GM21717 (cell line): ENCODE measurements around the gene PTOV1.
A peak's percentile ranks its signal among the peaks of the same experiment; 100 is the strongest.

Experiments
- ATAC-seq: cut with Tn5 transposase; IDR thresholded peaks from one replicate; pipeline ENCODE4 v1.9.1; 2021; ENCODE audit warnings: mild to moderate bottlenecking, moderate library complexity; ENCODE audit not compliant: unreplicated experiment

Gene PTOV1

GRCh38 chr19:49840736-49841249 is 10.2 kb upstream of the PTOV1 start:
- no peak for ATAC-seq

DNA sequence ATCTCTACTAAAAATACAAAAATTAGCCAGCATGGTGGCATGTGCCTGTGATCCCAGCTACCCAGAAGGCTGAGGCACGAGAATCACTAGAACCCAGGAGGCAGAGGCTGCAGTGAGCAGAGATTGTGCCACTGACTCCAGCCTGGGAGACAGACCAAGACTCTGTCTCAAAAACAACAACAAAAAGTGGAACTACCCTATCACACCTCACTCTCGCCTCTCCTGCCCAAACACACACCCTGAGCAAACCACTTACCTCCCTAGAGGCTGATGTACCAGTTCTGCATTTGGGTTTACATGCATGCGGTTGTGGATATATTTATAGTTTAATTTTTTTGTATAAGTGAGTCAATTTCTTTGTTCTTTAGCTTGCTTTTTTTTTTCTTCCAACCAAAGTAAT is 7.7 kb upstream of the PTOV1 start:
- no peak for ATAC-seq

GRCh38 chr19:49844138-49845095 is 6.5 kb upstream of the PTOV1 start:
- no peak for ATAC-seq

DNA sequence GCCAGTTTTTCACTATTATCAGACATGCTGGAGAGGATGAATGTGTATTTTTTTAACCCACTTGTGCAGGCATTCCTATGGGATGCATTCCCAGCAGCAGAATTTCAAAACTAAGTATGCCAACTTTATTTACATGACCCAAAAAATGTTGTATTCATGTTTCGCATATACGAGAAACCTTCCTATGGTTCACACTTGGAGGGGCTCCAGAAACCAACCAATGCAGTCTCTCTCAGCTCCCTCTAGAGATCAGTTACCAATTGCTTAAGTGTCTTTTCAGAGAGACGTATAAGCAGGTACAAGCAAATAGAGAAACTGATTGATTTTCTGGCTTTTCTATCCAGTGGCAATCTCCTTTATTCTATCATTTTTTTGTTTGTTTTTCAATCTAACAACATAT is 5.5 kb upstream of the PTOV1 start:
- no peak for ATAC-seq

DNA sequence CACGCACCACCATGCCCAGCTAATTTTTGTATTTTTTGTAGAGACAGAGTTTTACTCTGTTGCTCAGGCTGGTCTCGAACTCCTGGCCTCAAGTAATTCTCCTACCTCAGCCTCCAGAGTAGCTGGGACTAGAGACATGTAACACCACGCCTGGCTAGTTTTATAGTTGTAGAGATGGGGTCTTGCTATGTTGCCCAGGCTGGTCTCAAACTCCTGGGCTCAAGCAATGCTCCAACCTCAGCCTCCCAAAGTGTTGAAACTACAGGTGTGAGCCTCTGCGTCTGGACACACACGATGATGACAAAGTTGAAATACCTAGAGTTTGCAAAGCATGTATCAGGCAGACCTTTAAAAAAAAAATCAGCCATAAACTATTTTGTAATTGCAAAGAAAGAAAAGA is 4.6 kb upstream of the PTOV1 start:
- no peak for ATAC-seq

DNA sequence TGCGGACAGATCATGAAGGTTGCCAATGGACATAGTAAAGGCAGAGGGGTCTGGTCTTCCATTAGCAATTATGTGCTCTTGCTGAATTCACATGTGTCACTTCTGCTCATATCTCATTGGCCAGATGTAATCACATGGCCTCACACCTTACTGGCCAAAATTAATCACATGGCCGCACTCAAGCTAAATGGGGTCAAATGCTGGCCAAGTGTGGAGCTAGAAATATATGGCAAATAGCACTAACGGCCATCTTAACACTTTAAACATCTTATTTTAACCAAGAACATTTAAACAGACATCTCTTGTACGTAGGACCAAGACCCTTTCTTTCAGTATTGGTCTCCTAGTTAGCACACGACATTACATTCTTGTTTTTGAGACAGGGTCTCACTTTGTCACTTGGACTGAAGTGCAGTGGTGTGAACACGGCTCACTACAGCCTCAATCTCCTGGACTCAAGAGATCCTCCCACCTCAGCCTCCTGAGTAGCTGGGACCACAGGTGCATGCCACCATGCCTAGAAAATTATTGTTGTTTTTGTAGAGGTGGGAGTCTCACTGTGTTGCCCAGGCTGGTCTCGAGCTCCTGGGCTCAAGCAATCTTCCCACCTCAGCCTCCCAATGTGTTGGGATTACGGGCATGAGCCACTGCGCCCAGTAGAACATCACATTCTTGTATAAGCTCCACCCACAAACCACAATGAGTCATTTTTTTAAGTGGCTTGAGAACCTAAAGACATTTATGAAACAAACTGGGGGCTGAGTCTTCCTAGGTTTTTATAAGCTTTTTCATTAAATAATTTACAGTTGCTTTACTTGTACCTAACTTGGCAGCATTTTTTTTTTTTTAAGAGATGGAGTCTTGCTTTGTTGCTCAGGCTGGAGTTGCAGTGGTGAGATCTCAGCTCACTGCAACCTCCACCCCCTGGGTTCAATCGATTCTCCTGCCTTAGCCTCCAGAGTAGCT is 2.9 kb upstream of the PTOV1 start:
- no peak for ATAC-seq

GRCh38 chr19:49848938-49849337 is 2.0 kb upstream of the PTOV1 start:
- no peak for ATAC-seq

GRCh38 chr19:49849433-49850220 is 1.3 kb upstream of the PTOV1 start:
- ATAC-seq: no peak

DNA sequence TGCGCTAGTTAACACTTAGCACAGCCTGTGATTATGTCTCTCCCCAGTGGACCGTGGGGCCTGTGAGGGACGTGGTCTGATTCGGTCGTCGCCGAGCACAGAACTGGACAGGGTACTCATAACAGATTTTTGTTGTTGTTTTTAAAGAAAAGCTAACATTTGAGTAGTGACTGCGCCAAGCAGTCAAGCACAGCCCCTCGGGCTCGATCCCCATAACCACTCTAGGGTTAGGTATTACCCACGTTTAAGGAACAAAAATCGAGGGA is 805 bp upstream of the PTOV1 start:
- peak; percentile 5 for ATAC-seq

- no peak for ATAC-seq
Observed at GRCh38 chr19:49851456-49852259, 699 bp downstream of the PTOV1 start.

DNA sequence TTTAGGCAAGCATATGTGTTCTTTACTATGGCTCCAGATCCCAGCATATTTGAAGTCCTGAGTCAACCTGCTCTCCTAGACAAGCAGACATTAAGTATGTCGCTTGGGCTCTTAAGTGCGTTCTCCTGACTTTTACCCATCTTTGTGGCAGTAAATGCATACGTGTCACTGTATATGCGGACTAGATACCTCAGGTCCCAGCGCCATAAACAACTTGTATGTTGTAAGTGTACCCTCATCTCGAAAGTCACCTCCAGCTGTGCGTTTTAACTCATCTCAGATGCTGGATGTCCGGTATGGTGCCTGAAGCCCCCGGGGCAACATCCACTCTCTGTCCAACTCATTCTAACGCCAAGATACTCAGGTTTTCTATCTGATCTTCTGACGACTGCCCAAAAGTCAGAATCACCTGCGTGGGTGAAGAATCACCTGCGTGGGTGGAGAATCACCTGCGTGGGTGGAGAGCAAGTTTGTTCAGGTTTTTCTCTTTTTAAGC is 1.7 kb downstream of the PTOV1 start:
- ATAC-seq: no peak

- no peak for ATAC-seq
Observed at GRCh38 chr19:49853852-49854377, 3.0 kb downstream of the PTOV1 start.

DNA sequence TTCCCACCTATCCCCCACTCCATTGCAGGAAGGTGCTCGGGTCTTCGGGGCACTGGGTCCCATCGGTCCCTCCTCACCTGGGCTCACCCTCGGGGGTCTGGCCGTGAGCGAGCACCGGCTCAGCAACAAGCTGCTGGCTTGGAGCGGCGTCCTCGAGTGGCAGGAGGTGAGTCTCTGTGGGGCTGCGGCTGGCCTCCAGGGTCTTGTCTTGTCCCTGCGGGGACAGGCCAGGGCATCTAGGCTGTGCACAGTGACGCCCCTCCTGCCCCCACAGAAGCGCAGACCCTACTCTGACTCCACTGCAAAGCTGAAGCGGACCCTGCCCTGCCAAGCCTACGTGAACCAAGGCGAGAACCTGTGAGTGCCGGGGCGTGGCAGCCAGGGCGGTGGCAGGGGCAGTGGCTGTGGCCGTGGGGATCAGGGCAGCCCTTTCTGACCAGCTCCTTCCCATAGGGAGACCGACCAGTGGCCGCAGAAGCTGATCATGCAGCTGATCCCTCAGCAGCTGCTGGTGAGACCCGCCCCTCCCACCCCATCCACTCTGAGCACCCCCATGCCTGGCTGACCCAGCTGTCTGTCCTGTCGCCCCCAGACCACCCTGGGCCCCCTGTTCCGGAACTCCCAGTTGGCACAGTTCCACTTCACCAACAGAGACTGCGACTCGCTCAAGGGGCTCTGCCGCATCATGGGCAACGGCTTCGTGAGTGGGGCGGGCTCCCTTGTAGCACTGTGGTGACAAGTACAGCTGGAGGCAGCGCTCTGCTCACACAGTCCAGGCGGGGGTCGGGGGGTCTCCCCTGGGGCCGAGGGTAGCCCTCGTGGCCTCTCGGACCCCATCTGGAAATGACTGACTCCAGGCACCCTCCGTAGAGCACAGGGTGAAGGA is 3.7 kb downstream of the PTOV1 start:
- no peak for ATAC-seq

DNA sequence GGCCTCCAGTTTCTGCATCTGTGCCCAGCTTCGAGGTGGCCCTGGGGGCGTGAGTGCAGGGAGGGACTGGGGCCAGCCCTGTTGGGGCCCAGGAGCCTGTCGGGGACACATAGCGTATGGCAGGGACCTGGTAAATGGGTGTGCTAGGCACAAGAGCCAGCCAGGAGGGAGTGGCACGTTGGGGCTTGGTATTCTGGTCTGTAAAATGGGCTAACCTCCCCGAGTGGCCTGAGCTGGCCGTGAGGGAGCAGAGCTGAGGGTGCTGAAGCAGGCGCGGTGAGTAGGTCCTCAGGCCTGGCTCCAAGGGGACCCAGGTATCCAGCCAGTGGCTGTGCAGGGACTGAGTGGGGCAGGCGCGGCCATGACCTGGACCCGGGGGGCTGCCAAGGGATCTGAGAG is 4.3 kb downstream of the PTOV1 start:
- ATAC-seq: no peak

GRCh38 chr19:49855676-49856573 is 5.0 kb downstream of the PTOV1 start:
- no peak for ATAC-seq

- ATAC-seq: no peak
Observed at GRCh38 chr19:49856574-49857021, 5.6 kb downstream of the PTOV1 start.

DNA sequence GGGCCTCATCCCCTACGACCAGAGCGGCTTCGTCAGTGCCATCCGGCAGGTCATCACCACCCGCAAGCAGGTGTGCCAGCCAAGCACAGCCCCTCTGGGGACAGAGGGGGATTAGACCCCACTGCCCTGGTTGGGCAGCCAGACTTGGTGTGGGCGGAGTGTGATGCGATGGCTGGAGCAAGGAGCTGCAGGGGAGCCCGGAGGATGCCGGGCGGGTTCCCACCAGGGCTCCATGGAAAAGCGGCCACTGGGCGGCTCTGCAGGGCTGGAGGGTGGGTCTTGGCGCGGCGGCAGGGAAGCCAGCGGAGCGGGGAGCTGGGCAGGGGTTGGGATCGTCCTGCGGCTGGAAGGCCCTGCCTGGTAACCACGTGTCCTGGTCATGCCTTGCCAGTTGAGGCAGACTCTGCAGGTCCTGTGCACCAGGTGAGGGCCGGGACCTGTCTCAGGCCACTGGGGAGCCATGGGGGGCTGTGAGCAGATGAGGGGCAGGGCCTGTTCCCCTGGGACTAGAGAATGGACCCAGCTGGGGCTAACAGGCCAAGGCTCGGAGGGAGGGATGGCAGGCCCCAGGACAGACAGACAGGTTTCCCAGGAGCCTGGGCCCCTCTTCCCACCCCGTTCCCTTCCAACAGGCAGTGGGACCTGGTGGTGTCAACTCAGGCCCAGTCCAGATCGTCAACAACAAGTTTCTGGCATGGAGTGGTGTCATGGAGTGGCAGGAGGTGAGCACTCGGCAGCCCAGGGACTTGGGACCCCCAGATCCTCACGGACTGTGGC is 6.3 kb downstream of the PTOV1 start:
- no peak for ATAC-seq
